HK-2 (cell line): Measurements from ENCODE around the gene CMYA5.
"Not testable (repeated sequence)": the region's sequence is repeated elsewhere in the genome, so short reads cannot be mapped to it uniquely, and the experiment has no call there.

ENCODE experiments used
- DNase-seq: peaks from one replicate; pipeline ENCODE4 v3.0.0-alpha.2; 2018; ENCODE audit not compliant: unreplicated experiment

CMYA5 gene

DNA sequence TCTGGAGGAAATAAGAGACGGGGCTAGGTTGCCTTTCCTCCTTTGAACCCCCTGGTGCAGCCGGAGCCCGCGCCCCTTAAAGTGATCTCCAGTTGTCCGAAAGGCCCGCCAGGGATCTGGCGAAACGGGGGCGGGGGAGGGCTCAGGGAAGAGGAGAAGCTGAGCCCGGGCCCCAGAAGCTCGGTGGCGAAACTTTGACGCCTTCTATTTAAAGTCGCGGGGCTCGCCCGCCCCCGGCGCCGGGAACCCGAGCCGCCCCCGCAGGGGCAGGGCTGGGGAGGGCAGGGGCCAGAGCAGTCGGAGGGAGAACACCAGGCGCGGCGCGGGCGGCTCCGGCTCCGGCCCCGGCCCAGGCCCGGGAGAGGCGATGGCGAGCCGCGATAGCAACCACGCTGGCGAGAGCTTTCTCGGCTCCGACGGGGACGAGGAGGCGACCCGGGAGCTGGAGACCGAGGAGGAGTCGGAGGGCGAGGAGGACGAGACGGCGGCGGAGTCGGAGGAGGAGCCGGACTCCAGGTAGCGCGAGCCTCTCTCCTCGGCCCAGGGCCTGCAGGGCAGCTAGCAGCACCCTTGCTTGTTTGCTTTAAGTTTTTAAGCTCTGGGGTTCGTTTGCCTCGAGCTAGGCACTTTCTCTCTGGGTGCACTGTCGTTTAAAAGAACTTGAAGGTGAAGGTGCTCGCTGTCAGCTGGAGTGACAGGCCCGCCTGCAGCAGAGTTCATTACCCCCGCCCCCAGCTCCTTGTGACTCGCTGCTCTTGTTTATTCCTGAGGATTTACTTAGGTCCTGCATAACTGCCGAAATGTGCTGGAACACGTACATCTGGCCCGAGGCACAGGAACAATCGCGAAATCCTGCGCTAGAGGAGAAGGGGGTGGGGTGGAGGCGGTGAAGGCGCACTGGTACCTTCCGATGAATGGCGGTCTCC is at the start of gene CMYA5:
Gene CMYA5 (plus strand): TSS at position 296 of the 926 bp plus-strand sequence. CDS start 72 bp downstream, at position 368.
- DNase-seq, result no peak

DNA sequence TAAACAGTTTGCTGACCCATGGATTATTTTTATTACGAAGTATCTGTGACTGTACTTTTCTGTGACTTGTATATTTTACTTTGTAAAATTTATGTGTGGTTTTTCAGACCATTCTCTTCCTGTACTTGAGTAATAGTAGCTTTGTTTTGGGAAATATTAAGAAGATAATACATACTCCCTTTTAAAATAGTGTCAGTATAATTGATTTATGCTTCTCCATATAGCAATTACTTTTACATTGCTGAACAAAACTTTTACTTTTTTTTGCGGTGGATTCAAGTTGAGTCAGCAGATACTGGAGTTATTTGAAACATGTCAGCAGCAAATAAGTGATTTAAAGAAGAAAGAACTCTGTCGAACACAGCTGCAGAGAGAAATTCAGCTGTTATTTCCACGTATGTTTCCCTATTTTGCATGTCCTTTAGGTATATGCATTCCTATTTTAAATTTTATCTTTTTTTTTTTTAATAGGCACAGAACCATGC is 49.0 kb upstream of the CMYA5 start:
- DNase-seq, result no peak

DNA sequence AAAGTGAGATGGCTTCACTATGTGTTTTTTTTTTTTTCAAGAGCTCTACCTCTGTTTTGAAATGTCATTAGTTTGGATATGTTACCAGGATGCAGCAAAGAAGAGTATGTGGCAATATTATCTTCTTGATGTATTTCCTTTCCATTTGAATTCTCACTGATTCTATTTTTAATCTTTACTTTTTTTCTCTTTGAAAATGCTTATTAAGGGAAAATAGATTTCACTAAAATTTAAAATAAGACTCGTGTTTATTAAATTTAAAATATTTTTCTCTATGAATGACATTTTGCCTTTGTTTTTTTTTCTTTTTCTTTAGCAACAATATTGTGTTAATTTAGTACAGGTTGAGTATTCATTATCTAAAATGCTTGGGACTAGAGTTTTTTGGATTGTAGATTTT is 48.2 kb upstream of the CMYA5 start:
- no peak for DNase-seq

DNA sequence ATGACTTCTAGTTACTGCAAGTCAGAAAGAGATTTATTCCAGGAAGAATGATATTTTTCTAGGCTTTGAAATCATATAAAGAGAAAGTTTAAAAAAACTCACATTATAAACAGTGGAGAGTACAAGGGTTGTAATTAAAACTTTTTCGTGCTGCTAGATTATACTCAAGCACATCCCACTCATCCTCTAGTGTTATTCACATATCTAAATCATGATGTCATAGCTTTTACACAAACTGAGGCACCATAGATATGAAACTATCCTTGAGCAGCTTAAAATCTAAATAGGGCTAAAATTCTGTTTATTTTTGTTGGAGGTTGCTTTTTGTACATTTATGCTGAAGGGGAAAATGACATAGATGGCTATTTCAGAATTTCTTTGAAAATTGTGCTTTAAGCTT is 47.4 kb upstream of the CMYA5 start:
- DNase-seq, result no peak

DNA sequence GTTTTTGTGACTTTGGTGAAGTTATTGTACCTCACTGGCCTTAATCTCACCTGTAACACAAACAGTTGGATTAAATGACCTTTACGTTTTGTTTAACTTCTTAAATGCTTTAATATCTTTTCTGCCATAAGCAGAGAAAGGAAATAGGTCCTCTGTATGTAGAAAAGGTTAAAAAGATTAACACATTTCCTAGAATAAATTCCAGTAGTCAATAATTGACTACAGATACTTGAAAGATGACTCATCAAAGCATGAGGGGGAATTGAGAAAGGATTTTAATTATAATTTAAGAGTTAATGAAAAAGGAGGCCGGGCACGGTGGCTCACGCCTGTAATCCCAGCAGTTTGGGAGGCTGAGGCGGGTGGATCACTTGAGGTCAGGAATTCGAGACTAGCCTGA is 35.8 kb upstream of the CMYA5 start:
- no peak for DNase-seq

DNA sequence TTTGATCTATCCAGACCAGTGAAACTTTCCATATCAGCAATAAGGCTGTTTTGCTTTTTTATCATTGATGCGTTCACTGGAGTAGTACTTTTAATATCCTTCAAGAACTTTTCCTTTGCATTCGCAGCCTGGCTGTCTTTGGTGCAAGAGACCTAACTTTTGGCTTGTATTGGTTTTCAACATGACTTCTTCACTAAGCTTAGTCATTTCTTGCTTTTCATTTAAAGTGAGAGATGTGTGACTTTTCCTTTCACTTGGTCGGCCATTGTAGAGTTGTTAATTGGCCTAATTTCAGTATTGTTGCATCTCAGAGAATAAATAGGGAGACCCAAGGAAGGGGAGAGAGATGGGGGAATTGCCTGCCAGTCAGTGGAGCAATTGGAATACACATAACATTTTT is 26.4 kb upstream of the CMYA5 start:
- no peak for DNase-seq

DNA sequence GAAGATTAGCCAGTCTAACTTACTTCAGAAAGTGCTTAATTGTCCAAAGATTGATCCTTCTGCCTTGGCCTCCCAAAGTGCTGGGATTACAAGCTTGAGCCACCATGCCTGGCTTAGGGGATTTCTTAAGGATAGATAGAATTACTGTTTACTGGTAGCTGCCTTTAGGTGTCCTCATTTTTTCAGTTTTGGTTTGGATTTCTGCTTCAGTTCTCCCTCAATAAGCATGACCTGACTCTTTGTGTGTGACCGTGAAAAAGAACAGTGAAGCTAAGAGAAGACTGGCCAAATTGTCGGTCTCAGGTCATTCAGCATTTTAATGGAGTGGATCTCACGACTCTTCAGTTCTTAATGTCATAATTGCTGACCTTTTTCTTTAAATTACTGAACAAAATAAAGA is 22.9 kb upstream of the CMYA5 start:
- DNase-seq, result no peak

DNA sequence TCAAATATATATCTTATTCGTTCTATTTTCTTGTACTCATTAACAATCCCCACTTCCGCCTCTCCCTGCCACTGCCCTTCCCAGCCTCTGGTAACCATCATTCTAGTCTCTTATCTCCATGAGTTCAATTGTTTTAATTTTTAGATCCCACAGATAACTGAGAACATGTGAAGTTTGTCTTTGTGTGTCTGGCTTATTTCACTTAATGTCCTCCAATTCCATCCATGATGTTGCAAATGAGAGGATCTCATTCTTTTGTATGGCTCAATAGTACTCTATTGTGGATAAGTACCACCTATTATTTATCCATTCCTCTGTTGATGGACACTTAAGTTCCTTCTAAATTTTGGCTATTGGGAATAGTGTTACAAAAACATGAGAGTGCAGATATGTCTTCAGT is 17.2 kb upstream of the CMYA5 start:
- no peak for DNase-seq

DNA sequence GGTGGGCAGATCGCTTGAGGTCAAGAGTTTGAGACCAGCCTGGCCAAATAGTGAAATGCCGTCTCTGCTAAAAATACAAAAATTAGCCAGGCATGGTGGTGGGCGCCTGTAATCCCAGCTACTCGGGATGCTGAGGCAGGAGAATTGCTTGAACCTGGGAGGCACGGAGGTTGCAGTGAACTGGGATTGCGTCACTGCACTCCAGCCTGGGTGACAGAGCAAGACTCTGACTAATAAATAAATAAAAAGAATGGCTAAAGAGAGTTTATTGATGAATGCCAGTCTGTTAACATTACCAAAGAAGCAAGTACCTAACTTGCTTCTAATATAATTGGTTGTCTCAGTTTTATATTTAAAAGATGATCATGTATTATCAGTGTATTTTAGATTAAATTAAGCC is 13.3 kb upstream of the CMYA5 start:
- DNase-seq, result not testable (repeated sequence)

DNA sequence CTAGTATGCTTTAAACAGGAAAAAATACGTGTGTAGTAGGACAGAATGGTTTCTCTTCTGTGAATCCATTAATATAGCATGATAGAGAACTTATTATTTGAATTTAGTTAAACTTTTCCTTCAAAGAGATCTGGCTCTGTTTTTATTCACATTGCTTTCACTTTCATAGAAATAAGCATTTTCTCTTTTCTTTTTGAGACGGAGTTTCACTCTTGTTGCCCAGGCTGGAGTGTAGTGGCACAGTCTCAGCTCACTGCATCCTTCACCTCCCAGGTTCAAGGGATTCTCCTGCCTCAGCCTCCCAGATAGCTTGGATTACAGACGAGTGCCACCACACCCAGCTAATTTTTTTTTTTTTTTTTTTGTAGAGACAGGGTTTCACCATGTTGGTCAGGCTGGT is 7.5 kb upstream of the CMYA5 start:
- DNase-seq, result not testable (repeated sequence)

DNA sequence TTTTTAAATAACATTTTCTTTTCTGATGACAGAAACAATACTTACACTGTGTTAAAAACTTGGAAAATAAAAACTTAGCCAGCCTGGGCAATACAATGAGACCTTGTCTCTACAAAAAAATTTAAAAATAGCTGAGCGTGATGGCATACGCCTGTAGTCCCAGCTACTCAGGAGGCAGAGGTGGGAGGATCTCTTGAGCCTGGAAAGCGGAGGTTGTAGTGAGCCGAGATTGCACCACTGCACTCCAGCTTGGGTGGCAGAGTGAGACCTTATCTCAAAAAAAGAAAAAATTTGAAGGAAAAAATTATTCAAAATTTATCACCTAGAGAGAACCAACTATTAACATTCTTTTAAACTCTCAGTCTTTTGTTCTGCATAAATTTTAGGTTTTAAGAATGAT is 4.9 kb upstream of the CMYA5 start:
- no peak for DNase-seq

DNA sequence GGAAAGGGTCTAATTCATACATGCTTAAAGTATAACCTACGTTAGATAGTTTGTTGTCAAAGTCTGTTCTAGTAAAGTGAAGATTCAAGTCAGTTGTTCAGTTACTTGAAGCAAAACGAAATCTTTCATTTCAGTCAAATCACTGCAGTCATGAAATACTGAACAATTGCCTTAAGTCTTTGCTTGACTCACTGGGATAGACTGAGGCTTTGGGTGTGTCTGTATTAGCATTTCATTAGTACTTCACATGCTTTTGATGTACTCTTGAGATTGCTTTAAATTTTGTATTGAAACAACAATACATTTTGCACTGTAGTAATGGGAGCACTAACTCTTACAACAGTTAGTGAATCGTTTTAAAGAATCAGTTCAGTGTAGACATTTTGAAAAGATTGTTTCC is 4.0 kb upstream of the CMYA5 start:
- no peak for DNase-seq

DNA sequence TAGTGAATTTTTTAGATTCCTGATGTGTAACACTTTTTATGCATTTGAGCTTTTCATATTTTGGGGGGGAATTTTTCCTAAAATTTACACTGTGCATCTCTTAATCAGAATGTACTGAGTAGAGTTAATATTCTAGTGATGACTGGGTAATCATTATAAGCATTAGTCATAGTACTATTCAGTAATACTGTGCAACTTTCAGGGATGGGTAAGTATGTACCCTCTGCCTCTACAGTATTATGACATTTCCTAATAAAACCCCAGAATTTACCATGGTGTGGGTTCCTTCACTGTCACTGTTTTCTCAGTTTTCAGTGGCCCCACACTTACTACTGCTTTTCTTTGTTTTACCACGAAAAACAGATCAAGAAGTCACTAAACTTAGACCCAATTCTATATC is 2.8 kb upstream of the CMYA5 start:
- no peak for DNase-seq

DNA sequence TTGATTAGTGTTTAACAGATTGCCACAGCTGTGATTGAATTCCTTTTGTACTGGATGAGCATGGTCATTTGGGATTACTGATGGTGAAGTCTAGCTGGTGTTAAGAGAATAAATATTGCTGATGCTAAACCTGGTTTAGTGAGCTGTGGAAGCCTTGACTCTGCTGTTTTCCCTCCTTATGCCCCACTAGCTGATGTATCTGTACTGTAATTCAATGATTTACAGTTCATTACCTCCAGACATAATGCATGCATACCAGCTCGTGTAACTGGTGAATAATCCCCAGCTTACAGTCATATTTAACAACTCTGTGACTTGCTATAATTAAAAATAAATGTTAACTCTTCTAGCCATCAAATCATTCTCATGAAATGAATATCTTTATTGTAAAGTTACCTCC is 1.7 kb upstream of the CMYA5 start:
- no peak for DNase-seq

DNA sequence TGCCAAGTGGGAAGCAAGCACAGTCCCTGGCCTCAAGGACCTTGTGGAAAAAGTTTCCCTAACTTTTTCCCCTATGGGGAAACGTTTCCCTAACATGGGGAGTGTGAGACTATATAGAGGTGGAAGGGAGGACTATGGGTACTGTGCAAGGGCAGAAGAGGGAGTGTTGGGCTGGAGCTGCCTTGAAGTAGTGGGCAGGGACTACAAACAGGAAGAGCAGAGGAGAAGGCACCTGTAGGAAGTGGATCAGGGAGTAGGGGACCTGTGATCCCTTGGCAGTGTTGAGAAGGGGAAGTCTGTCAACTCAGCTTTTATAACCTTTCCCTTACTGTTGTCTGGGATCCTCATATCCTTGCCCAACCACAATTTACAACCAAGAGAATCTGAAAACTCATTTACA is 1.4 kb downstream of the CMYA5 start:
- no peak for DNase-seq

DNA sequence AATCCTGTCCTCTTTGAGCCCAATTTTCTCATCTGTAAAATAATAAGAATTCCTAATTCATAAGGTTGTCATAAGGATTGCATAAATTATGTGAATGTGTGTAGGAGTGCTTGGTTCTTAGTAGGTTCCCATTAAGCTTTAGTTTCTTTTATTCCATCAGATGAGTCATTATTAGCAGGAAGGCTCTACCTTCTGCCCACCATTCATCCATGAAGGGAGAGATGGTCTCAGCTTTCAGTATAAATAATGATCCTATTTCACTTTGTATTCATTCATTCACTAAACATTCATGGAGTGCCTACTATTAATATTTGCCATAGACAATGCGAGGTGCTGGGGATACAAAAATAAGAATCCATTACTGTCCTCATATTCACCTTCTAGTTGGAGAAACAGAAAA is 3.0 kb downstream of the CMYA5 start:
- no peak for DNase-seq

DNA sequence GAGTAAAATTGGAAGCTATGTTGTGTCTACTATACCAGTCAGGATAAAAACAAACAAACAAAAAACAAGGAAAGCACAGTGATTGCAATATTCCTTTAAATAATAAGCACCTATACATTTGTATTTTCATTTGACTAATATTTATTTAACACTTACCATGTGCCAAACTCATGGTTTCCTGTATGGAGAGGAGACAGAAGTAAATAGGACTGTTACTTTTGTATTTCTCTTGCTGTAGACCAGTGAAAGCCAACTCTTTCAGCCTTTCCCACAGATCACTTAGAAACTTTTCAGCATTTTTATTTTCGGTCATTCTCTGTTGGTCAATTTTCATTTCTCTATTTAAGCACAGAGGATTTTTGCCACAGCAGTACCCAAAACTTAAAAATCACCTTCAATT is 4.5 kb downstream of the CMYA5 start:
- DNase-seq, result no peak

DNA sequence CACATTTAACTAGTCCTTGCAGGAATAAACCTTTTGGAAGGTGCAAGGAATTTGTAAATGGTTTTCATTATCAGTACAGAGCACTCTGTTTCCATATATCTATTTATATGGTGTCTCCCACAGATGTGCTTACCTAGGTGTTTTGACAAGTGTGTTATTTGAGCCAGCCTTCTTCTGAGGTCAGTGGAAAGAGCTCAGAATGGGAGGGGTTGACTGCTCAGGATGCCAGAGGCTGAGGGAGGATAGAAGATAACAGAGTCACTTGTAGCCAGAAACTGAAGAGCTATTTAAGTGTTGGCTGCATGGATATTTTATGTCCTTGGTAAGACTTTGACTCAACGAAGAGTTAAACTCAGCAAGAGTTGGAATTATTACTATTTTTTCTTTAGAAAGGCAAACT is 5.0 kb downstream of the CMYA5 start:
- DNase-seq, result no peak

DNA sequence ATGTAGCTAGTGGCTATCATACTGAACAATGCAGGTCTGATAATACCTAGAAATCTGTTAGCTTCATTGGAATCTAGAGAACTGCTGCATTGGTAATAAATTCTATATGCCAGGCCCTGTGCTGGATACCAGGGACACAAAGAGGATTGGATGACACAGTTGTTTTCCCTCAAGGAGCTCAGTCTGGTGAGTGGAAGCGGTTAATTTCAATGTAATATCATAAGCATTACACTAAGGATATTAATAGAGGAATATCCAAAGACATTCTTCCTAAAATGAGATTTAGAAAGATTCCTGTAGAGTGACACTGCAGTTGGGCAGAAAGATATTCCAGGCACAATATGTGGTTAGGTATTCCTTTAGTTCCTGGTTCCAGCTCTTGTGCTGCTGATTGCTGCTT is 5.9 kb downstream of the CMYA5 start:
- DNase-seq, result no peak

DNA sequence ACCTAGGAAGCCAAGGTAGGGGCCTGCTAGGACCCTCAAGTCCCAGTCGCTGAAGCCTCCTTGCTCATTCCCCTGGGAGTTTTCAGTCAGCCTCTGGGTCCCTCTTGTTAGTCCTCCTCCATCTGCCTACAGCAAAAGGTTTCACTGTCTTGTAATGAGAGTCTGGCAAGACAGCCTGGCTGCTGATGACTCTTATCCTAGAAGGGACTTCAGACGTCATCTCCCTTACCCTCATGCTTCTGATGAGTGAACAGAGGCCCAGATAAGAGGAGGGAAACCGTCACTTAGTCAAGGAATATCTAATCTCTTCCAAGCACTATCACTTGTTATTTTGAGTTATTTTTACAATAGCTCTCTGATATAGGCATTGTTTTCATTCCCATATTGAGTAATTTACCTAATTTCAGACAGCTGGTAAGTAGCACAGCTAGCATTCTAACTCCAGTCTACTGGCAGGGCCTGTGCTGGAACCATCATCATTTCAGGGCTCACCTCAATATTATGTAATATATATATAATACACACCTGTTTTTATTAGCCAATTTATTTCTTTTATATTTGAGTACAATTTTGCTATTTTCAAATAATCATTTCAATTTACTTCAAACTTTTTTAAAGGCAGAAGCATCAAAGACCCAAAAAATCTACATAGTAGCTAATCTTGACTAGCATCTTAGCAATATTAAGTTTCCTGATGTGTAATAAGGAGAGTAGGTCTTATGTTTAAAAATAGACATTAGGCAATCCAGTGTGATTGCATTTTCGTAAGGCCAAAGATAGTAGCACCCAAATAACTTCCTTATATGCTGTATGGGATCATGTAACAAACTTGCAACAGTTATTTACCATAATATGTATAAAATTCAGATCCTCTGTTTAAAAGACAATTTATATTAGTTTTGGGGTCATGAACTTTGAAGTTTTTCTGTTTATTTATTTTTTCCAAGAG is 7.9 kb downstream of the CMYA5 start:
- DNase-seq, result no peak

DNA sequence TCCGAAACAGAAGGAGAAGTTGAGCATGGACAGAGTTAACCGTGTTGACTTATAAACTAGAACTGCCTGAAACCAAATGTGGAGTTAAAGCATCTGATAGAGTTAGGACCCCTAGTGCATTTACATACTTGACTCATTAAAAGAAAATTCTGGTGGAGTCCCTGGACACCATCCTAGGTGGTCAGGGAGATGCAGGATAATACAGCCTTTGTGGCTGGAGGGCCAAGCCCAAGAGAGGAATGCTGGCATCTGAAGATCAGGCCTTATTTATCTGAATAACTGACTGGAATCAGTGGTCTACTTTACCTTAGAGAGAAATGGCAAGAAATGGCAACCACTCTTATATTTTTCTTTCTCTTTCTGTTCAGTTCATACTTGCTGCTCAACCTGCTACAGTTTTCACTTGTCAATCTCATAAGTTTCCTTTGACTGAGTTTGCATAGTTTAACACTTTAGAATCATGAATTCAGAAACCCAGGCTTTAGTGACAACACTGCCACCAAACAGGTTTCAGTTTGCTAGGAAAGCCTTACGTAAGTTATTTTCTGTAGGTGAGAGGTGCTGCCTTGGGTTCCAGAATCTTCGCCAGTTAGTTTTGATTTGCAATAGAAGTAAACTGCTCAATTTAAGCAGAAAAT is 10.2 kb downstream of the CMYA5 start:
- no peak for DNase-seq
